GM12864 (cell line): ENCODE measurements around the gene AOPEP.

Source experiments
- DNase-seq: peaks from one replicate; pipeline ENCODE4 v3.0.0-alpha.2; 2011; ENCODE audit warnings: low read depth
- H3K4me3 ChIP-seq: 2 replicates; pipeline ENCODE4 v1.5.1; 2011; ENCODE audit warnings: mild to moderate bottlenecking, low read depth, low read length, control low read depth
- CTCF ChIP-seq: IDR thresholded peaks from 2 replicates; pipeline ENCODE4 v1.5.1; 2011; ENCODE audit warnings: low read depth, mild to moderate bottlenecking, moderate library complexity, low read length, control low read depth, inconsistent platforms; ENCODE audit errors: missing control alignments

The AOPEP gene

GRCh38 chr9:94808926-94809700, 82.6 kb downstream of the AOPEP start:
- no peak overlapping the region for H3K4me3 ChIP-seq
- TF ChIP-seq CTCF, result no peak
- no peak for DNase-seq

- H3K4me3 ChIP-seq, result no peak overlapping the region
- no peak for TF ChIP-seq CTCF
- DNase-seq, result no peak
Measured at GRCh38 chr9:94809778-94810177, 83.3 kb downstream of the AOPEP start.

GRCh38 chr9:94811074-94811473, 84.6 kb downstream of the AOPEP start:
- no peak overlapping the region for H3K4me3 ChIP-seq
- no peak for TF ChIP-seq CTCF
- no peak for DNase-seq

- no peak overlapping the region for H3K4me3 ChIP-seq
- no peak for TF ChIP-seq CTCF
- DNase-seq, result no peak
Measured at GRCh38 chr9:94812343-94812742, 85.8 kb downstream of the AOPEP start.

- no peak overlapping the region for H3K4me3 ChIP-seq
- TF ChIP-seq CTCF, result no peak
- DNase-seq, result no peak
Measured at GRCh38 chr9:94813379-94813778, 86.9 kb downstream of the AOPEP start.

- DNase-seq, result no peak
- no peak overlapping the region for H3K4me3 ChIP-seq
- no peak for TF ChIP-seq CTCF
Measured at GRCh38 chr9:94817291-94818177, 91.0 kb downstream of the AOPEP start.
